ENCODE results near the gene GLRX3. TPM values are rescaled to one million over a fixed set of nuclear protein-coding genes. Genes with fewer than 3 reads are reported as not detected.

Gene GLRX3
- total and polyA plus RNA-seq, 2 donors (not counting 1 experiment from before 2014, with no cell fraction given): 26.9 to 45.4 TPM

- no peaks in the 10 kb centered on the region for H3K9me3 Mint-ChIP-seq (ENCODE audit: insufficient read depth)
- ChIA-PET POLR2A (no interaction called here), CTCF (no interaction called here)
- H3K27ac ChIP-seq (ENCODE audit: low read length in 2 of 2): no peak overlapping the region
- no peaks in the 10 kb centered on the region for H3K9me3 ChIP-seq (ENCODE audit: control extremely low read depth in 1 of 3, control insufficient read depth in 2 of 3, insufficient read depth in 1 of 3, low read length in 2 of 3)
- no peaks in the 10 kb centered on the region for H3K27me3 Mint-ChIP-seq
- peaks cover 6% of the 10 kb centered on the region for H3K4me1 Mint-ChIP-seq
- peaks cover 3 to 46% of the 10 kb centered on the region in 2 experiments for H3K36me3 ChIP-seq (replicated peaks in 1 of 2; ENCODE audit: control extremely low read depth in 1 of 2, control insufficient read depth in 1 of 2, extremely low read depth in 1 of 2, insufficient read depth in 2 of 2, low read length in 1 of 2)
- no peaks in the 10 kb centered on the region for H3K79me2 ChIP-seq (ENCODE audit: control insufficient read depth, insufficient read depth, low read length)
- no peak overlapping the region for H2AFZ ChIP-seq (ENCODE audit: insufficient read depth, low read depth, low read length, poor library complexity, severe bottlenecking)
- 85% methylated on average over 2 of the region's 4 CpGs for WGBS (ENCODE audit: insufficient coverage)
- H3K27me3 ChIP-seq (replicated peaks in 1 of 4; ENCODE audit: control extremely low read depth in 1 of 4, control insufficient read depth in 3 of 4, insufficient read depth in 4 of 4, low read length in 3 of 4): no peaks in the 10 kb centered on the region
- TF ChIP-seq EZH2 (IDR thresholded peaks at IDR 0.05; ENCODE audit: borderline replicate concordance, insufficient read depth, low read depth, low read length, poor library complexity, severe bottlenecking): no peak
- TF ChIP-seq CTCF (IDR thresholded peaks at IDR 0.05): no peak
- H3K4me3 Mint-ChIP-seq: no peak overlapping the region
- H3K9ac ChIP-seq (ENCODE audit: low read length): no peak overlapping the region
- H3K4me2 ChIP-seq (replicated peaks; ENCODE audit: low read depth, low read length, poor library complexity, severe bottlenecking): no peak overlapping the region
- DNase-seq: no peak
- H3K27ac Mint-ChIP-seq: no peak overlapping the region
- ATAC-seq (ENCODE audit: low read depth): no peak
- H3K4me3 ChIP-seq (ENCODE audit: control extremely low read depth in 1 of 5, extremely low read depth in 1 of 5, insufficient read depth in 1 of 5, low read depth in 2 of 5, low read length in 4 of 5): no peak overlapping the region
- no peaks in the 10 kb centered on the region for H3K4me1 ChIP-seq (ENCODE audit: control insufficient read depth in 2 of 2, insufficient read depth in 2 of 2, low read length in 2 of 2)
- intact Hi-C loops (cut with micrococcal nuclease): no loop called here
- H4K20me1 ChIP-seq (ENCODE audit: control insufficient read depth, insufficient read depth, low read length, poor library complexity, severe bottlenecking): no peaks in the 10 kb centered on the region
Observed at GRCh38 chr10:130175074-130175473, 38.9 kb downstream of the GLRX3 start.

- DNase-seq: no peak
- Histone ChIP-seq H3K27ac (ENCODE audit: low read length in 2 of 2) (no peak overlapping the region), H3K79me2 (ENCODE audit: control insufficient read depth, insufficient read depth, low read length) (no peaks in the 10 kb centered on the region), H4K20me1 (ENCODE audit: control insufficient read depth, insufficient read depth, low read length, poor library complexity, severe bottlenecking) (no peaks in the 10 kb centered on the region), H3K9me3 (ENCODE audit: control extremely low read depth in 1 of 3, control insufficient read depth in 2 of 3, insufficient read depth in 1 of 3, low read length in 2 of 3) (no peaks in the 10 kb centered on the region), H3K4me2 (replicated peaks; ENCODE audit: low read depth, low read length, poor library complexity, severe bottlenecking) (no peak overlapping the region), H3K4me1 (ENCODE audit: control insufficient read depth in 2 of 2, insufficient read depth in 2 of 2, low read length in 2 of 2) (peaks cover 0 to 3% of the 10 kb centered on the region in 2 donors), H3K27me3 (replicated peaks in 1 of 4; ENCODE audit: control extremely low read depth in 1 of 4, control insufficient read depth in 3 of 4, insufficient read depth in 4 of 4, low read length in 3 of 4) (no peaks in the 10 kb centered on the region), H3K4me3 (ENCODE audit: control extremely low read depth in 1 of 5, extremely low read depth in 1 of 5, insufficient read depth in 1 of 5, low read depth in 2 of 5, low read length in 4 of 5) (no peak overlapping the region), H3K9ac (ENCODE audit: low read length) (no peak overlapping the region), H3K36me3 (replicated peaks in 1 of 2; ENCODE audit: control extremely low read depth in 1 of 2, control insufficient read depth in 1 of 2, extremely low read depth in 1 of 2, insufficient read depth in 2 of 2, low read length in 1 of 2) (peaks cover 12 to 58% of the 10 kb centered on the region in 2 experiments), H2AFZ (ENCODE audit: insufficient read depth, low read depth, low read length, poor library complexity, severe bottlenecking) (no peak overlapping the region)
- intact Hi-C loops (cut with micrococcal nuclease): no loop called here
- ChIA-PET POLR2A (no interaction called here), CTCF (no interaction called here)
- no peak overlapping the region for H3K4me3 Mint-ChIP-seq
- no peak for TF ChIP-seq CTCF (IDR thresholded peaks at IDR 0.05)
- no peak for TF ChIP-seq EZH2 (IDR thresholded peaks at IDR 0.05; ENCODE audit: borderline replicate concordance, insufficient read depth, low read depth, low read length, poor library complexity, severe bottlenecking)
- H3K27me3 Mint-ChIP-seq: no peaks in the 10 kb centered on the region
- no peak overlapping the region for H3K27ac Mint-ChIP-seq
- WGBS (ENCODE audit: insufficient coverage): 100% methylated on average over 6 of the region's 7 CpGs
- no peak for ATAC-seq (ENCODE audit: low read depth)
- H3K4me1 Mint-ChIP-seq: peaks cover 9% of the 10 kb centered on the region
- H3K9me3 Mint-ChIP-seq (ENCODE audit: insufficient read depth): no peaks in the 10 kb centered on the region
Observed at GRCh38 chr10:130177250-130177649, 41.1 kb downstream of the GLRX3 start.
